GM12892 (cell line): ENCODE measurements around the gene ADSS1.

Source experiments
- DNase-seq: peaks from one replicate; pipeline ENCODE4 v3.0.0; 2011; ENCODE audit not compliant: insufficient read length
- FAIRE-seq: peaks from 2 replicates; lab custom pipeline; 2011; peaks lifted over from hg19 to GRCh38; lab: Jason Lieb, UNC
- POLR2A ChIP-seq: IDR thresholded peaks from 2 replicates; pipeline ENCODE4 v1.6.1; 2011; ENCODE audit warnings: low read depth, low read length, control low read depth
- POLR2AphosphoS5 ChIP-seq: IDR thresholded peaks from 2 replicates; pipeline ENCODE4 v1.6.1; 2011; ENCODE audit warnings: low read depth, low read length, control low read depth
- TAF1 ChIP-seq: IDR thresholded peaks from 2 replicates; pipeline ENCODE4 v1.6.1; 2011; ENCODE audit warnings: low read depth, mild to moderate bottlenecking, control low read depth, low read length, borderline replicate concordance

The ADSS1 gene

DNA sequence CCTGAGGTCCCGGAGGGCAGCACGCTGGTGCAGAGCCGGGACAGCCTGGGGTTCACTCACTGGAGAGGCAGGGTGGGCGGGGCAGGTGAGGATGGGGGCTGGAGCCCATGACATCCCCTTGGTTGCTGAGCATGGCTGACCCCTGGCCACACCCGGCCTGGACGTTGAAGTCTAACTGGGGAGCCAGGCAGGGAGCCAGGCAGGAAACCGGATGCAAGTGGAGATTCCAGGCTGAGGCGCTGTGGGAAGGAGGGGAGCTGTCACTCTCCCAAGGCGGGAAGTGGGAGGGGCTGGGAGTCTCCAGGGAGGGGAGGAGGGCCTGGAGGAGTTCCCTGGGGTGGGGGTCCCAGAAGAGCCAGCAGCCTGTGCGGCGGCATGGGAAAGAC, 42.3 kb upstream of the ADSS1 start:
- DNase-seq, result no peak
- FAIRE-seq, result no peak
- TF ChIP-seq TAF1 (no peak), POLR2AphosphoS5 (no peak), POLR2A (no peak)

DNA sequence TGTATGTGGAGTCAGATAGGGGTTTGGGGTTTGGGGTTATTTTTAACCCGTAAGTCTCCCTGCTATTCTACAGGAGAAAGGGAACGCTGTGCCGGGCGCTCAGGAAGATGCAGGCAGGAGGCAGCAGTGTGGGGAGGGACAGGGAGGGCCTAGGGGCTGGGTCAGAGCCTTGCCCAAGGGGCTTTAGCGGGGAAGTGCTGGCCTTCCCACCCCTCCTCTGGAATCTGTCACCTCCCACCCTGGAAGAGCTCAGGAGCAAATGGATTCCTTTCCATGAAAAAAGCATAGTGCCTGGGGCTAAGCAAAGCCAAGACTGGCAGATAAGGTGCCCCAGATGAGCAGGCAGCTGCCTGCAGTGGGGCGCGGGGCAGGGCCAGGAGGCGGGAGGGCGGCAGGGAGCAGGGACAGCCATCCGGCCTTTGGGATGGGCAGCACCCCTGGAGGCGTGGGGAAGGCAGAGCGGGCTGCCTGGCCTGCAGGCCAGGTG, 41.9 kb upstream of the ADSS1 start:
- TF ChIP-seq POLR2AphosphoS5 (no peak), TAF1 (no peak), POLR2A (no peak)
- DNase-seq, result no peak
- no peak for FAIRE-seq

DNA sequence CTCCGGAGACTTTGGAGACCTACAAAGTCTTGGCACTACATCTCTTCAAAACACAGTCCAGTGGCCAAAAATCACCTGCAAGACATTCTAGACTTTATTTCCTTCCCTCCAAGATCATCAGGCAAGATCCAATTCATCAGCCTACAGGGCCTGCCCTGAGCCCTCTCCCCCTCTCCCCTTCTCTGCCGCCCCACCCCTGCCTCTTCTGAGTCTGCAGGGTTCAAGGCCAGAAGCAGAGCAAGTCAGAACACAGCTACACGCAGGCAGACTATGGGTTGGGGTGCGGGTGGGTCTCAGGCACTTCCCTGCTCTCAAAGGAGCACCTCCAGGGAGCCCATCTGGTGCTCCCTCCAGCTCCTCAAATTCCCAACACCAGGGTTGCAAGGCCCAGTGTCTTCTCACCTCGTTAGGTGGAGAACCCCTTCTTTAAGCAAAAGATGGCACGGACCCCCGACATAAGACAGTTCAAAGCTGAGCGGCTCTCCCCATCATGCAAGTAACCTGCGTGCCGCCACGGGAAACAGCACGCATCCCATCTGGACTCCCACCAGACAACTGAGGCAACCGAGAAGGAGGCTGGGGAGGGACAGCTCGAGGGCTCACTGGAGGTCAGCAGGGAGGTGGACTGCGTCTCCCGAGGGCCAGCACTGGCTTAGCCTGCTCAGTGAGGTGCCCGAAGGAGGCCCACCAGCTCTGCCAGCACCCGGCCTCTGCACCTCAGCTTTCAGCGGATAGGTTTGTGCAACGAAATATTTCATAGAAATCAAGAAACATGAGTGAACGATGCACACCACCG, 40.2 kb upstream of the ADSS1 start:
- FAIRE-seq, result no peak
- DNase-seq, result no peak
- TF ChIP-seq TAF1 (no peak), POLR2AphosphoS5 (no peak), POLR2A (no peak)

DNA sequence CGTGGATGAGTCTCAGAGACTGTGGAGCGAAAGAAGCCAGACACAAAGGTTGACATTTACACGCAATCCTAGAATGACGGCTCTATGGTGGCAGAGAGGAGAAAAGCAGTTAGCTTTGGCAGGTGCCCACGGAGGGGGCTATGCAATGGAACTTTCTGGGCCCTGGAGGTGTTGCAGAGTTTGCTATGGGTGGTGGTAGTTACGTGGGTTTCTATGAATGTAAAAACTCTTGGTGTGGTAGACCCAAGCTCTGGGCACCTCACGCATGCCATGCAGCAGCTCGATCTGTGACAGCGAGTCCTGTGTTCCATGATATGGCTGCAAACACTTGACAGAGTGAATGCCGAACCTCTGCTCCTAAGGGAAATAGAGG, 39.6 kb upstream of the ADSS1 start:
- FAIRE-seq, result no peak
- TF ChIP-seq POLR2A (no peak), TAF1 (no peak), POLR2AphosphoS5 (no peak)
- DNase-seq, result no peak

DNA sequence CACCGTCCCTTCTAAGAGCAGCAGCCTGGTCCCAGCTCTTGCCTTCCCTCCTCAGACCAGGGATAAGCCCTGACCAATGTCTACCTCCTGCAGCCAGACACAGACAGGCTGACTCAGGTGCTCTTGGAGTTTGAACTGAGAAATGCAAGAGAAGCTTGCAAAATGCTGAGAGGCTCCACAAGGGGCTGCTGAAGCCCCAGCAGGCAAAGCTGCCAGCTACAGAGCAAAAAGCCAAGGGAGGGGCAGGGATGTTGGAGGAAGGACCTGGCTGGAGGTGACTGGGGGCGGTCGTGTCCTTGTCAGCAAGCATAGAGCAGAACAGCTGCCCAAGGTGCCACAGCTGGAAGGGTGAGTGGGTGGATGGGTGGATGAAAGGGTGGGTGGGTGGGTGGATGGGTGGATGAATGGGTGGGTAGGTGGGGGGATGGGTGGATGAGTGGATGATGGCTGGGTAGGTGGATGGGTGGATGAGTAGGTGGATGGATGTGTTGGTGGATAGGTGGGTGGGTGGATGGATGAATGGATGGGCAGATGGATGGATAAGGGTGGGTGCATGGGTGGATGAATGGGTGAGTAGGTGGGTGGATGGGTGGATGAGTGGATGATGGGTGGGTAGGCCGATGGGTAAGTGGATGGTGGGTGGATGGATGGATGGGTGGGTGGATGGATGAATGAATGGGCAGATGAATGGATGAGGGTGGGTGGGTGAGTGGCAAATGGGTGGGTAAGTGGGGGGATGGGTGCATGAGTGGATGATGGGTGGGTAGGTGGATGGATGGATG, 38.6 kb upstream of the ADSS1 start:
- no peak for DNase-seq
- FAIRE-seq, result peak; percentile 17
- no peak for TF ChIP-seq POLR2AphosphoS5
- no peak for TF ChIP-seq POLR2A

DNA sequence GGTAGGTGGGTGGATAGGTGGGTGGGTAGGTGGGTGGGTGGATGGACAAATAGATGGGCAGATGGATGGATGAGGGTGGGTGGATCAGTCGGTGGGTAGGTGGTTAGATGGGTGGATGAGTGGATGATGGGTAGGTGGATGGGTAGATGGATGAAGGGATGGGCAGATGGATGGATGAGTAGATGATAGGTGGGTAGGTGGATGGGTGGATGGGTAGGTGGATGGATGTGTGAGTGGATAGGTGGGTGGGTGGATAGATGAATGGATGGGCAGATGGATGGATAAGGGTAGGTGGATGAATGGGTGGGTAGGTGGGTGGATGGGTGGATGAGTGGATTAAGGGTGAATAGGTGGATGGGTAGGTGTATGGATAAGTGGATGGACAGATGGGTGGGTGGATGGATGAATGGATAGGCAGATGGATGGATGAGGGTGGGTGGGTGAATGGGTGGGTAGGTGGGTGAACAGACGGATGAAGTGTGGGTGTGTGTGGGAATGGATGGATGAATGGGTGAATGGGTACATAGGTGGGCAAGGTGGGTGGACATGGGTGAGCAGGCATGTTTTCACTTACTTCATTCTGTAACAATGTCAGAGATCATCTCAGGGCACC, 37.9 kb upstream of the ADSS1 start:
- DNase-seq, result no peak
- no peak for TF ChIP-seq TAF1
- no peak for TF ChIP-seq POLR2AphosphoS5
- TF ChIP-seq POLR2A, result no peak
- peak; percentile 54 for FAIRE-seq

DNA sequence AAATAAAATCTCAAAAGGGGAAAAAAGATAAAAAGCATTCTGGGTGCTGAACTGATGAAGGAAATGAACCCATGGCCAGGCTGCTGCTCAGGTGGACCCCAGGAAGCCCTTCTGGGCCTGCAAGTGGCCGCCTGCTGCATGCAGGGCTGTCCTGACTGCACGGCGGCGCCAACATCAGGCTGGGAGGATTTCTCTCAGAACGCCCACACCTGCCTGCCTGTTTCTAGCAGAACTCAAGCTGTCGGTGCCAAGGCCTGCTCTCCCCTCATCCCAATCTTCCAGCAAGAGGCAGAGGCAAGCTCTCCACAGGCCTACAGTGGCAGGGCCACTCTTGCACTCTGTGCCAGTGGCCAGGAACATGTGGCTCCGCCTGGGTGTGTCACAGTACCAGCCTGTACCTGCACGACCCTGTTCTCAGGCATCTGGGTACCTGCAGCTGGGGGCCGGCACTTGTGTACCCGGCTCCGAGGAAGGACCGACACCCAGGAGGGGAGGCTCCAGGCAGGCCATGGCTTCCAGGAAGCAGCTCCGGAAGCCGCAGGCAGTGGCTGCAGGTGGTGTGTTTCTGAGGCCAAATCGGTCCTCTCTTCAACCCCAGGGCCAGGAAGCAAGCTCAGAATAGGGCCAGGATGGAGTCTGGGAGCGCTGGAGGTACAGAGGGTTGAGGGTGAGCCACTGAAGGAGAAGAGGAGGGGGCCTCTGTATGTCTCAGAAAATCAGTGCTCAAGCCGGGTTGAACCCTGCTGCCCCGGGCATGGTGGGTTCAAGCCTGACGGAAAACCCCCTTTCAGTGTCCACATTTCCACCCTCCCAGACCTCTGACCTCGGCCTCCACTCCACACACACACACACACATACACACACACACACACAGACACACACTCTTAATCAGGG, 37.2 kb upstream of the ADSS1 start:
- FAIRE-seq, result peak; percentile 21
- TF ChIP-seq POLR2A, result no peak
- no peak for TF ChIP-seq POLR2AphosphoS5
- no peak for TF ChIP-seq TAF1

DNA sequence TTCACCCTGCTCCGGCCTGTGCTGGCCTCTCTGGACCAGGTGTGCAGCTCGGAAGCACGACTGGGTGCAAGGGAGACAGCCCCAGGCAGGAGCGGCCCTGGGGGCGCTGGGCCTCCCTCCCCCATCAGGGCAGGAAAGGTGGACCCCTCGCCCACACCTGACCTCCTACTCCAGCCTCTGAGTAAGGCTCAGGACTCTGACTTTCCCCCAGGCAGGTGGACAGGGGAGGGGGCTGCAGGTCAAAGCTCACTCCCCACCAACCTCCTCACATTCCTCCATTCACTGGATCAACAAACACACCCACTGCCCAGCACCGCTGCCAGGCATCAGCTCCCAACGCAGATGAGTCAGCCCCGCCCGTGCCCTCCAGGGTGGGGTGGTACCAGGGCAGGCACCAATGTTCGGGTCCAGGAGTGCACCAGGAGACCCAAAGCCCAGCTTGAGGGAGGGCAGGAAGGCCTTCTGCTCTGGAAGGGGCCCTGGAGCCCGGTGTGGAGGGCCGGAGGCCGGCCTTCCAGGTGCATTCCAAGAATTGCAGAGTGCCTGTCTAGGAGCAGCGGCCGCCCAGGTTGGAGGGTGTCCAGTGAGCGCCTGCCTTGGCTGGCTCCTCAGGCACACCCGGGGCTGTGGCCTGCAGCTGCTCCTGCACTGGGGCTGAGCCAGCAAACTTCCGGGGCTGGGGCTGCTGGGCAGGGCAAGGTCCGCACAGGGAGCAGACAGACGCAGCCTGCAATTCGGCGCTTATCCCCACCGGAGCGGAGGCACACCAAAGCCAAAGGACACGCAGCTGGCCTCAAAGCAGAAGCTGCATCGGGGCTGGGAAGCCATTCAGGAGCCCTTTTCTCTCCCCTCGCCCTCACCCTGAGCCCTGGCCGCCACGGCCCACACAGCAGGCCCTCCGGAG, 36.2 kb upstream of the ADSS1 start:
- no peak for DNase-seq
- TF ChIP-seq POLR2A (no peak), TAF1 (no peak), POLR2AphosphoS5 (no peak)
- FAIRE-seq, result no peak

More for the DNA sequence above, 37.2 kb upstream of the ADSS1 start:
- DNase-seq, result no peak

DNA sequence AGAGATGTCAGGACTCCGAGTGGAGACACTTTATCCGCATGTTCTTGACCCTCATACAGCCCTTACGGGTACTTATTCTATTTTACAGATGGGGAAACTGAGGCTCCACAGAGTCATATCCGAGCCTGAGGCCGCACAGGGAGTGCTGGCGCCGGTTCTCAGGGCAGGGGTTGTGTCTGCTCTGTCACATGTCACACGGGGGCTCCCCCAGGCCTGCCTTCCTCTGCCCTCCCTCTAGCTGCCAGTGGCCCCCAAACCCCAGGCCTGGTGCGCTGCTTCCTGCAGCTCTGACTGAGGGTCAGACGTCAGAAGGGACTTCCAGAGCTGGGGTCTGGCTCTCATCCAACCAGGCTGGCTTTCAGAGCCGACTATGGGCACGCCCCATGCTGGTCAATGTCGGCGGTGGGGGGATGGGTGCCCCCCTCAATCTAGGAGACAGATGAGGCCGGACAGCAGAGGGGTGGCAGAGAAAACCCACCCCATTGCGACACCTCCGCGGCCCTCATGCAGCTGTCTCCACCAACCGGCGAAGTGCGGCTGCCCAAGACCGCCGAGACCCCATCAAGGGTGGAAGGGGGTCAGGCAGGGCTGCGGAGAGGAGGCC, 35.4 kb upstream of the ADSS1 start:
- DNase-seq (no peak), FAIRE-seq (peak; percentile 56)
- TF ChIP-seq TAF1 (no peak), POLR2AphosphoS5 (no peak), POLR2A (no peak)
